SK-N-SH (cell line): ENCODE data around the gene DPEP2.

Source experiments
- CTCF ChIP-seq: fragments of 200-600 bp; sonication (generic); IDR thresholded peaks from 2 replicates; pipeline ENCODE4 v1.6.1; 2017; ENCODE audit warnings: antibody characterized with exemption, mild to moderate bottlenecking, moderate library complexity
- EP300 ChIP-seq, 2 experiments: IDR thresholded peaks; 2 replicates each; pipeline versions ENCODE4 v1.4.0 to v1.6.1; 2012; ENCODE audit warnings: borderline replicate concordance in 1 of 2, low read depth in 1 of 2, low read length in 1 of 2
- GABPA ChIP-seq: IDR thresholded peaks from 2 replicates; pipeline ENCODE4 v1.4.0; 2012; ENCODE audit warnings: low read depth, mild to moderate bottlenecking
- NRF1 ChIP-seq: IDR thresholded peaks from 2 replicates; pipeline ENCODE4 v1.6.1; 2012; ENCODE audit warnings: low read depth, mild to moderate bottlenecking, low read length
- POLR2AphosphoS5 ChIP-seq: IDR thresholded peaks from 2 replicates; pipeline ENCODE4 v1.6.1; 2012; ENCODE audit warnings: low read depth, low read length
- RAD21 ChIP-seq: IDR thresholded peaks from 2 replicates; pipeline ENCODE4 v1.6.1; 2012; ENCODE audit warnings: mild to moderate bottlenecking, low read length
- REST ChIP-seq: IDR thresholded peaks from 2 replicates; pipeline ENCODE4 v1.6.1; 2012; ENCODE audit warnings: mild to moderate bottlenecking, low read depth, low read length, moderate library complexity
- TAF1 ChIP-seq: IDR thresholded peaks from 2 replicates; pipeline ENCODE4 v1.6.1; 2012; ENCODE audit warnings: low read depth, mild to moderate bottlenecking, low read length, moderate library complexity, borderline replicate concordance
- TCF12 ChIP-seq: IDR thresholded peaks from 2 replicates; pipeline ENCODE4 v1.4.0; 2012
- TF ChIP-seq, protein P1 (sequence below): IDR thresholded peaks from 2 replicates; pipeline ENCODE4 v1.4.0; 2012; ENCODE audit warnings: low read depth

DNA sequence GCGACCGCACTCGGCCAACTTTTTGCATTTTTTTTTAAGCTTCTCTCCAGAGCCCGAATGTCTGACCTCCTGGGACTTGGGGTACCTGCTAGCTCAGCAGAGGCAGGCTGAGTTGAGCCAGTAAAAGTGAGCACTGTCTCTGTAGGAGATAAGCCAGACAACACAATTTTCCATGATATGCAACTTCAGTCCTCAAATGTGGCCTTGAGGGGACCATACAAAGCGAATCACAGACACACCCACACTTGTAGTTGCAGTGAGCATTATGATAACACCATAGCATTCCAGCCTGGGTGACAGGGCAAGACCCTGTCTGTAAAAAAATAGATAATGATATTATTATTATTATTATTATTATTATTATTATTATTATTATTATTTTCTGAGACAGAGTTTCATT, 2.6 kb downstream of the DPEP2 start:
- no peak for TF ChIP-seq RAD21
- no peak for TF ChIP-seq CTCF
- TF ChIP-seq GABPA, result no peak
- TF ChIP-seq EP300 (IDR thresholded peaks at IDR 0.05; ENCODE audit: borderline replicate concordance in 1 of 2, low read depth in 1 of 2, low read length in 1 of 2), result no peak
- TF ChIP-seq TAF1, result no peak
- no peak for TF ChIP-seq REST
- no peak for TF ChIP-seq TCF12
- no peak for TF ChIP-seq POLR2AphosphoS5
- TF ChIP-seq NRF1, result no peak
- TF ChIP-seq, protein P1, sequence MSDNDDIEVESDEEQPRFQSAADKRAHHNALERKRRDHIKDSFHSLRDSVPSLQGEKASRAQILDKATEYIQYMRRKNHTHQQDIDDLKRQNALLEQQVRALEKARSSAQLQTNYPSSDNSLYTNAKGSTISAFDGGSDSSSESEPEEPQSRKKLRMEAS, result no peak
